T-helper 17 cell (primary cell): Measurements from ENCODE around the gene TACR1. TPM values are rescaled to one million over a fixed set of nuclear protein-coding genes. Genes with fewer than 3 reads are reported as not detected.
"Not testable (repeated sequence)": the region's sequence is repeated elsewhere in the genome, so short reads cannot be mapped to it uniquely, and the experiment has no call there.

Experiments used
- ATAC-seq: fragments of 150-1000 bp; cut with Tn5 transposase; 2 replicates; pipeline ENCODE4 v1.10.0; 2021; ENCODE audit warnings: mild to moderate bottlenecking, moderate library complexity
- DNase-seq, 3 donors: peaks; one replicate each; pipeline versions ENCODE4 v3.0.0 to v3.0.0-alpha.2; 2020 to 2021
- H3K9me3 ChIP-seq: one replicate; pipeline ENCODE4 v1.7.0; 2013; ENCODE audit warnings: low read length, mild to moderate bottlenecking; ENCODE audit not compliant: control insufficient read depth, poor library complexity, severe bottlenecking
- H3K27ac Mint-ChIP-seq: one replicate; pipeline ENCODE4 v1.8.0; 2022; ENCODE audit warnings: mild to moderate bottlenecking, moderate library complexity, mixed read lengths
- H3K27me3 Mint-ChIP-seq: one replicate; pipeline ENCODE4 v1.8.0; 2022; ENCODE audit warnings: mixed read lengths
- H3K36me3 Mint-ChIP-seq: one replicate; pipeline ENCODE4 v1.8.0; 2022; ENCODE audit warnings: low read depth, mixed read lengths
- H3K4me1 Mint-ChIP-seq: one replicate; pipeline ENCODE4 v1.8.0; 2022; ENCODE audit warnings: mild to moderate bottlenecking, mixed read lengths
- H3K4me3 Mint-ChIP-seq: one replicate; pipeline ENCODE4 v1.8.0; 2022; ENCODE audit warnings: mild to moderate bottlenecking, moderate library complexity, mixed read lengths
- total RNA-seq, 4 donors: library from RNA in 2 of 4; stranded (reverse) in 2 of 4; gene quantifications; one replicate each; pipeline ENCODE4 v1.2.3 and lab custom pipeline; 2022 to 2026

TACR1 gene
- total RNA-seq, 2 donors from 2014 or later, result not detected

DNA sequence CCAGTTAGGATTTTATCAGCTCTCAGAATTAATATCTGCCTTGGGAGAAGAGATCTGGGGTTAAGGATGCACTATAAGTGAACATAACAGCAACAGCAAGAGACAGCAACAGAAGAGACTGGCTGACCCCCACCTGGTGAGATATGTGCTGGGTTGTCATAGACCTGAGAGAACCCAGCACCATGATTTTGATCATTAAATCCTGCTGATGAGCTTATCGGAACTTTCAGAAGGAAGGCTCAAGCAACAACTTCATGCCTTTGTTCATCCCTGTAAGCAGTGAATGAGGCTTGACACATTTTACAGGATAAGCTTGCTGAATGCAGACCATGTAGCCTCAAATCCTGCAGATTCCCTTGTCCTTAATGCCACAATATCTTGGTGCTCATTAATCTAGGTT lies 140.9 kb downstream of the TACR1 start:
- peaks cover 6% of the 10 kb centered on the region for H3K36me3 Mint-ChIP-seq
- no peaks in the 10 kb centered on the region for H3K4me1 Mint-ChIP-seq
- no peak for ATAC-seq
- DNase-seq, result no peak
- no peak overlapping the region for H3K4me3 Mint-ChIP-seq
- H3K9me3 ChIP-seq, result no peaks in the 10 kb centered on the region
- peaks cover 5% of the 10 kb centered on the region for H3K27me3 Mint-ChIP-seq
- H3K27ac Mint-ChIP-seq, result no peak overlapping the region

GRCh38 chr2:75057150-75057549 lies 142.2 kb downstream of the TACR1 start:
- H3K27ac Mint-ChIP-seq, H3K27me3 Mint-ChIP-seq, H3K9me3 ChIP-seq, H3K4me1 Mint-ChIP-seq, H3K36me3 Mint-ChIP-seq, DNase-seq, ATAC-seq, H3K4me3 Mint-ChIP-seq: not testable (repeated sequence)

DNA sequence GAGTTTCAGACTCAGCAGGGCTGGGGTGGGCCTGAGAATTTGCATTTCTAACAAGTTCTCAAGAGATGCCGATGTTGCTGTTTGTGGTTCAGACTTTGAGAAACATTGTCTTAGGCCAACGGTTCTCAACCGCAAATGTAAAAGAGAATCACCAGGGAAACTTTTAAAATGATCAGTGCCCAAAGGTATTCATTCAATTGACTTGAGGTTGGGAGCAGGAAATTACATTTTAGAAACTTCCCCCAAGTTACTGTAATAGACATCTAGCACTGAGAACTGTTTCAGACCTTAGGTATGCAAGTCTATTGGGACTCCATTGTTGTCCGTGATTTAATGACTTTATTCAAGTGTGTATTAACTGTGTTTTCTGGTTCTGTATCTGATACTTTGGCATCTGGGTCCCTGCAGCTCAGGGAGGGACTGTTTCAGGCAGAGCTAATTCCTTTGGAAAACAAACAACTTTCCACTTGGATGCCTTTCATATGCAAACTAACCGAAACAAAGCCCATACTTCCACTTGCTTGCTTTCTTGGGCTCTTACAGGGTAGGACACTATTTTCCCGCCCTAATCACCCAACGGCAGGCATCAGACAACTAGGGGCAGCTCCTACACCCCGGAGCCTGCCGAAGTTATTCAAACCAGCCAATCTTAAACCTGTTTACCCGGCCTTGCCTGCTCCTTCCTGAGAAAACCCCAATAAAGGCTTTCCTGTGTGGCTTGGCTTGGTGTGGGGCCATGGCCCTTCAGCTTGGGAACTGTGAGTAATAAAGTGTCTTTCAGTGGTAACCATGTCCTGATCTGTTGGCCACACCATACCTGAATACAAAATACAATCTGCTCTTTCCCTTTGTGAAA lies 143.3 kb downstream of the TACR1 start:
- Mint-ChIP-seq H3K36me3 (peaks cover 6% of the 10 kb centered on the region), H3K27me3 (peaks cover 5% of the 10 kb centered on the region), H3K27ac (no peak overlapping the region), H3K4me3 (no peak overlapping the region), H3K4me1 (no peaks in the 10 kb centered on the region)
- H3K9me3 ChIP-seq, result no peaks in the 10 kb centered on the region
- no peak for ATAC-seq
- no peak for DNase-seq

DNA sequence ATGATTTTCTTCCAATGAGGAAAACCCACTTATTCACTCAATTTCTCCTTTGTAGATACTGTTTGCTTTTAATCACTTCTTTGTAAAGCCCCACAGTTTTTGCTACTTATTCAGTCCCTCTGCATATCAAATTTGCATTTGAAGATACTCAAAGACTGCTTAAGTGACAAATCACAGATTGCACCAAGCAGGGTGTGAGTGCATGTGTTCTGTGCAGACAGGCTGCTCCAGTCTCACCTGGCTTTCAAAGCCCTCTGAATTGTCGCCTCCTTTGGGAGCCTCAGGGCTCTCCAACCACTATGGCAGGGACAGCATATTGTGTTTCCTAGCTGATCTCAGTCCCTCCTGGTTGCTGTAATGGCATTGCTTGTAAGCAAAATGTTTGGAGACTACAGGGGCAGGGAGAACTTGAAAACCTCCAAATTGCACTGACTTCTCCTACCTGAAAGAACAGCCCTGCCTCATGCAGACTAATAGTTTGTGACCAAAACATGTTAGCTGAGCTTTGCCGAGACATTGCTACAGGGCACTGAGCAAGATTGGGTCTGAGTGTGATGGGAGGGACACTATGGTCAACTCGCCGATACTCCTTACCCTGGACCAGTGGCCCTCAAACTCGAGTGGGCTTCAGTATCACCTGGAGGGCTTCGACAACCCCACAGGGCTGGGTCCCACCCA lies 144.0 kb downstream of the TACR1 start:
- Mint-ChIP-seq H3K4me1 (no peaks in the 10 kb centered on the region), H3K27ac (no peak overlapping the region), H3K36me3 (peaks cover 3% of the 10 kb centered on the region), H3K4me3 (no peak overlapping the region), H3K27me3 (peaks cover 5% of the 10 kb centered on the region)
- no peak for DNase-seq
- no peaks in the 10 kb centered on the region for H3K9me3 ChIP-seq
- no peak for ATAC-seq

DNA sequence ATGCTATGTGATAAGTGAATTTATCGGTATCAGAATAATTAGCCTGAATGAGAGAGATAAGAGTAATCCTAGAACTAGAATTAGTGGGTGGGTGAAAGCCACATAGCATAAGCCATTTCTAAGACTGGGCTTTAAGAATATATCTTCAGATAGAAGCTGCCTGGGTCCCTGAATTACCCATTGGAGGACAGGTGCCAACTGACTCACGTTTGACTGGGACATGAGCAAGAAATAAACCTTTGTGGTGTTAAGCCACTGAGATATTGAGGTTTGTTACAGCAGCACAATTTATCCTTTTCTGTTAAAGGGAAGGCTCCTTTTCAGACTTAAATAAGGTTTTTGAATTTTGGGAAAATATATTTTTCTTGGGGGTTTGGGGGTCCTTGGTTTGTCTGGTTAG lies 145.0 kb downstream of the TACR1 start:
- H3K9me3 ChIP-seq, result no peaks in the 10 kb centered on the region
- no peak for DNase-seq
- Mint-ChIP-seq H3K4me1 (no peaks in the 10 kb centered on the region), H3K27me3 (no peaks in the 10 kb centered on the region), H3K27ac (no peak overlapping the region), H3K4me3 (no peak overlapping the region), H3K36me3 (peaks cover 3% of the 10 kb centered on the region)
- ATAC-seq, result no peak

- Mint-ChIP-seq H3K27ac (no peak overlapping the region), H3K27me3 (no peaks in the 10 kb centered on the region), H3K4me1 (no peaks in the 10 kb centered on the region), H3K36me3 (no peaks in the 10 kb centered on the region), H3K4me3 (no peak overlapping the region)
- DNase-seq (no peak), ATAC-seq (no peak)
- no peaks in the 10 kb centered on the region for H3K9me3 ChIP-seq
Observed at GRCh38 chr2:75053484-75054112, 145.7 kb downstream of the TACR1 start.

GRCh38 chr2:75047992-75048625 lies 151.2 kb downstream of the TACR1 start:
- no peak for ATAC-seq
- no peaks in the 10 kb centered on the region for H3K36me3 Mint-ChIP-seq

DNA sequence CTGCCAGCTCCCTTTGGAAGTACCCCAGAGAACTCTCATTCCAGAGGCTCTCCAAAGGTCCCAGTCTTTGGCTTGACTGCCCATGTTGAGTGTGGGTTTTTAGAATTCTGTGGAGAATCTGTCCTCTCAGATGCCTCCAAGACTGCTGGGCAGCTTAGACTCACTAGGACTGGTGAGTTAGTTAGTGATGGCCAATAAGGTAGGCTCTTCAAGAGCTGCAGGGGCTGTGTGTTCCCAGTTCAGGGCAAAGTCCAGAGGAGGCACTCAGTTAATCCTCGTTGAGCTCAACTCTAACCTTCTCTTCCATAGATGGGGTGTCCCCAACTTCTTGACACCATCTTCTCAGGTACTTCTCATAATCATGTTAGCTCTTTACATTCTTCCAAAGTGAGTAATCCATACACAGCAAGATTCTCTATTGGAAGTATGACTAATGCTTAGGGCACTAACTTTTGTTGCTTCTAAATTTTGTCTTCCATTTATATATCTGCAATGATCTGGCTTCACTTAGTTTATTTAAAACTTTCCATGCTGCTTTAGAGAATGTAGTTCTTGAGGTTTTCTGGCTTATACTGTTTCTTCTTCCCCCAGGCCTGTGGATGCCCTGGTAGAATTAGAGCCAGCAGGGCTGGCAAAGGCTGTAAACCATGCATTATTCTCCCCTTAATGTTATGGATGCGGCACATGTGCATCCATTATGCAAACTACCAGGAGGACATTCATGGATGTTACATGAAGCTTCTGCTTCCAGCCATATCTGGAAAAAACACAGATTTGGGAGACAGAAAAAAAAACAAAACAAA lies 151.9 kb downstream of the TACR1 start:
- no peak for DNase-seq
- no peaks in the 10 kb centered on the region for H3K9me3 ChIP-seq
- Mint-ChIP-seq H3K27ac (no peak overlapping the region), H3K27me3 (no peaks in the 10 kb centered on the region), H3K4me1 (no peaks in the 10 kb centered on the region), H3K36me3 (no peaks in the 10 kb centered on the region), H3K4me3 (no peak overlapping the region)
- ATAC-seq, result no peak

More at GRCh38 chr2:75047992-75048625, 151.2 kb downstream of the TACR1 start:
- H3K4me1 Mint-ChIP-seq, result no peaks in the 10 kb centered on the region
- H3K27me3 Mint-ChIP-seq, result no peaks in the 10 kb centered on the region
- no peak overlapping the region for H3K27ac Mint-ChIP-seq
- DNase-seq, result no peak
- H3K4me3 Mint-ChIP-seq, result no peak overlapping the region
- H3K9me3 ChIP-seq, result no peaks in the 10 kb centered on the region

DNA sequence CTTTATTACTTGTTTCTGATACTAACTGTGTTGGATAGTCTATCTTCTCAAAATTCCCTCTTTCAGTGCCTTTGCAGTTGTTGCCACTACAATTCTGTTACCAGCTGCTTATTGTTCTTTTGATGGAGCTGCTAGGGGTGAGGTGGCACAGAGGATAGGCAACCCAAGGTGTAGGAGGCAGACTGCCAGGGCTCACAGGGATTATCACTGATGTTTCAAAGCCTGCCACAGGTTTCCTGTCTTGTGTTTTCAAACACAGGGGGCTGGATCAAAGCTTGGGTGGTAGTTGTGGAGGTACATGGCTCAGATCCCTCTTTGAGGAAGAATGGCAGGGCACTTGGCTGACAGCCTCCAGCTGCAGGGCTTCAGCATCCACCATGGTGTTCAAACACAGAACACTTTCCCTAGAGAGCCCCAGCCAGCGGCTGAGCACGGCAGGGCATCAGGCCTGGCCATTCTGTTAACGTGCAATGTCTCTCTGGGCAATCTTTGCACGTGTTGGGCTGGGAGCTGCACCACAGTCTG lies 153.7 kb downstream of the TACR1 start:
- Mint-ChIP-seq H3K27me3 (no peaks in the 10 kb centered on the region), H3K4me3 (no peak overlapping the region), H3K36me3 (no peaks in the 10 kb centered on the region), H3K27ac (no peak overlapping the region), H3K4me1 (no peaks in the 10 kb centered on the region)
- DNase-seq (no peak), ATAC-seq (no peak)
- no peaks in the 10 kb centered on the region for H3K9me3 ChIP-seq

GRCh38 chr2:75044291-75044690 lies 155.0 kb downstream of the TACR1 start:
- H3K36me3 Mint-ChIP-seq, result no peaks in the 10 kb centered on the region
- H3K9me3 ChIP-seq, result no peaks in the 10 kb centered on the region
- H3K4me1 Mint-ChIP-seq, result no peaks in the 10 kb centered on the region
- no peak for DNase-seq
- no peak overlapping the region for H3K4me3 Mint-ChIP-seq
- H3K27me3 Mint-ChIP-seq, result no peaks in the 10 kb centered on the region
- ATAC-seq, result no peak
- H3K27ac Mint-ChIP-seq, result no peak overlapping the region

GRCh38 chr2:75042823-75043222 lies 156.5 kb downstream of the TACR1 start:
- Mint-ChIP-seq H3K36me3 (no peaks in the 10 kb centered on the region), H3K4me1 (no peaks in the 10 kb centered on the region), H3K27me3 (no peaks in the 10 kb centered on the region), H3K4me3 (no peak overlapping the region), H3K27ac (no peak overlapping the region)
- no peaks in the 10 kb centered on the region for H3K9me3 ChIP-seq
- ATAC-seq (no peak), DNase-seq (no peak)

DNA sequence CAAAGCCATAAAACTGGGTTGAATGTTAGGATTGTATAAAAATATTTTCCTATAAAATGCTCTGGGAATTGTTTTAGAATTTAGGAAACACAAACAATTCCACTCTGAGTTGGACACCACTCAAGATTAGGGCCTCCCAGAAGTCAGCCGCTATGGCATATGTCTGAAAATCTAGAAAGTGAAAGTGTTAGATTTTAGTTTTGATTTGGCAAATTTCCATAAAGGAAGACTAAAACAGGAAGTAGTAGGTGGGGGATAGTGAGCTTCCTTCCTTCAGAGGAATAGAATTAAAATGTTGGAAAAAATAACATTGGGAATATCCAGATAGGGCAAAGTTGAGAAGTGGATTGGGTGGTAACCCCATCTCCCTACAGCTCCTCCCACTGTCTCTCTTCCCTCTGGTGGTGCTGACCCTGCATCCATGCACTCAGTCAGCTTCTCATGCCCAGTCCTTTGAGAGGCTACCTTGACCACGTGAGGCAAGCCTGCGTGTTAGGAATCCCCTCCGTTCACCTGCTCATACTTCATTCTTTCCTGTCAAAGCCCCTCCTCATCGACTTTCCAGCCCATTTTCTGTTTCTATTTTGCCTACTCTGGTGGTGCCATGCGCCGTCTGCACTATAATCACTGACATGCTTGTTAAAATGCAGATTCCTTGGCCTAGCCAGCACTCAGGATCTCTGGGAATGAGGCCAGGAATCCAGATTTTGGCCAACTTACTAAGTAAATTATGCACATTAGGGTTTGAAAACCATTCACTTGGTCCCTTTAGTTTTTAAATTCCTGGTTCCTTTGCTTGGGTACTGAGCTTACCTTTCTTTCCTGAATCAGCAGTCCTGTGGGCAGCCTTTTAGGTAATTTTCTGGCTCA lies 157.4 kb downstream of the TACR1 start:
- DNase-seq (no peak), ATAC-seq (no peak)
- no peaks in the 10 kb centered on the region for H3K4me1 Mint-ChIP-seq
- no peak overlapping the region for H3K27ac Mint-ChIP-seq
- no peaks in the 10 kb centered on the region for H3K27me3 Mint-ChIP-seq
- no peaks in the 10 kb centered on the region for H3K9me3 ChIP-seq
- H3K36me3 Mint-ChIP-seq, result no peaks in the 10 kb centered on the region
- no peak overlapping the region for H3K4me3 Mint-ChIP-seq
